RWPE2 (cell line): ENCODE data around the gene TFAP2D.

Experiments used
- ATAC-seq: fragments of 200-7000 bp; cut with Tn5 transposase; 3 replicates; pipeline ENCODE4 v1.9.1; 2021; ENCODE audit warnings: low read depth
- DNase-seq: peaks from one replicate; pipeline ENCODE4 v3.0.0-alpha.2; 2020; ENCODE audit warnings: low spot score
- H3K27ac ChIP-seq: fragments of 450-650 bp; 2 replicates; pipeline ENCODE4 v1.5.1; 2017; ENCODE audit warnings: mild to moderate bottlenecking; ENCODE audit not compliant: poor library complexity, severe bottlenecking
- H3K27me3 ChIP-seq: fragments of 250-450 bp; sonication (Bioruptor Pico); 2 replicates; pipeline ENCODE4 v1.5.1; 2021; ENCODE audit warnings: mild to moderate bottlenecking, moderate library complexity; ENCODE audit not compliant: insufficient read depth, poor library complexity, severe bottlenecking
- H3K36me3 ChIP-seq: fragments of 250-450 bp; sonication (Bioruptor Pico); 2 replicates; pipeline ENCODE4 v1.5.1; 2020; ENCODE audit warnings: low read depth, mild to moderate bottlenecking, moderate library complexity
- H3K4me1 ChIP-seq: fragments of 250-450 bp; sonication (Bioruptor Pico); 2 replicates; pipeline ENCODE4 v1.5.1; 2021; ENCODE audit warnings: mild to moderate bottlenecking, moderate library complexity; ENCODE audit not compliant: insufficient read depth, poor library complexity, severe bottlenecking
- H3K4me3 ChIP-seq: fragments of 250-450 bp; sonication (Bioruptor Pico); 2 replicates; pipeline ENCODE4 v1.5.1; 2021; ENCODE audit warnings: mild to moderate bottlenecking, moderate library complexity; ENCODE audit not compliant: severe bottlenecking
- H3K9me3 ChIP-seq: fragments of 250-450 bp; sonication (Bioruptor Pico); 2 replicates; pipeline ENCODE4 v1.5.1; 2021; ENCODE audit warnings: mild to moderate bottlenecking, moderate library complexity; ENCODE audit not compliant: severe bottlenecking
- CTCF ChIP-seq: fragments of 450-650 bp; IDR thresholded peaks from one replicate; pipeline ENCODE4 v1.5.1; 2017; ENCODE audit warnings: mild to moderate bottlenecking, moderate library complexity; ENCODE audit not compliant: poor library complexity, severe bottlenecking

TFAP2D gene

GRCh38 chr6:50691814-50692495 lies 21.4 kb upstream of the TFAP2D start:
- no peaks in the 10 kb centered on the region for H3K4me1 ChIP-seq
- H3K36me3 ChIP-seq = no peaks in the 10 kb centered on the region
- H3K27ac ChIP-seq = no peak overlapping the region
- no peaks in the 10 kb centered on the region for H3K9me3 ChIP-seq
- no peak for TF ChIP-seq CTCF
- H3K4me3 ChIP-seq = no peak overlapping the region
- ATAC-seq (no peak), DNase-seq (no peak)
- peaks cover 3% of the 10 kb centered on the region for H3K27me3 ChIP-seq

GRCh38 chr6:50698546-50698945 lies 14.8 kb upstream of the TFAP2D start:
- H3K9me3 ChIP-seq = no peaks in the 10 kb centered on the region
- no peak overlapping the region for H3K4me3 ChIP-seq
- H3K27ac ChIP-seq = no peak overlapping the region
- no peak for TF ChIP-seq CTCF
- no peaks in the 10 kb centered on the region for H3K36me3 ChIP-seq
- no peaks in the 10 kb centered on the region for H3K4me1 ChIP-seq
- DNase-seq = no peak
- H3K27me3 ChIP-seq = peaks cover 19% of the 10 kb centered on the region
- no peak for ATAC-seq

GRCh38 chr6:50699051-50699775 lies 14.1 kb upstream of the TFAP2D start:
- no peak for TF ChIP-seq CTCF
- Histone ChIP-seq H3K36me3 (no peaks in the 10 kb centered on the region), H3K27me3 (peaks cover 19% of the 10 kb centered on the region), H3K4me1 (no peaks in the 10 kb centered on the region), H3K27ac (no peak overlapping the region), H3K9me3 (no peaks in the 10 kb centered on the region), H3K4me3 (no peak overlapping the region)
- DNase-seq (no peak), ATAC-seq (no peak)

GRCh38 chr6:50706575-50706974 lies 6.8 kb upstream of the TFAP2D start:
- Histone ChIP-seq H3K9me3 (no peaks in the 10 kb centered on the region), H3K27me3 (peaks cover 56% of the 10 kb centered on the region), H3K36me3 (no peaks in the 10 kb centered on the region), H3K27ac (no peak overlapping the region), H3K4me1 (no peaks in the 10 kb centered on the region), H3K4me3 (no peak overlapping the region)
- DNase-seq (no peak), ATAC-seq (no peak)
- no peak for TF ChIP-seq CTCF

GRCh38 chr6:50707191-50707590 lies 6.1 kb upstream of the TFAP2D start:
- Histone ChIP-seq H3K4me3 (no peak overlapping the region), H3K4me1 (no peaks in the 10 kb centered on the region), H3K27ac (no peak overlapping the region), H3K36me3 (no peaks in the 10 kb centered on the region), H3K9me3 (no peaks in the 10 kb centered on the region), H3K27me3 (peaks cover 60% of the 10 kb centered on the region)
- DNase-seq (no peak), ATAC-seq (no peak)
- TF ChIP-seq CTCF = no peak
